ENCODE measurements around the gene PLD2.

DNA sequence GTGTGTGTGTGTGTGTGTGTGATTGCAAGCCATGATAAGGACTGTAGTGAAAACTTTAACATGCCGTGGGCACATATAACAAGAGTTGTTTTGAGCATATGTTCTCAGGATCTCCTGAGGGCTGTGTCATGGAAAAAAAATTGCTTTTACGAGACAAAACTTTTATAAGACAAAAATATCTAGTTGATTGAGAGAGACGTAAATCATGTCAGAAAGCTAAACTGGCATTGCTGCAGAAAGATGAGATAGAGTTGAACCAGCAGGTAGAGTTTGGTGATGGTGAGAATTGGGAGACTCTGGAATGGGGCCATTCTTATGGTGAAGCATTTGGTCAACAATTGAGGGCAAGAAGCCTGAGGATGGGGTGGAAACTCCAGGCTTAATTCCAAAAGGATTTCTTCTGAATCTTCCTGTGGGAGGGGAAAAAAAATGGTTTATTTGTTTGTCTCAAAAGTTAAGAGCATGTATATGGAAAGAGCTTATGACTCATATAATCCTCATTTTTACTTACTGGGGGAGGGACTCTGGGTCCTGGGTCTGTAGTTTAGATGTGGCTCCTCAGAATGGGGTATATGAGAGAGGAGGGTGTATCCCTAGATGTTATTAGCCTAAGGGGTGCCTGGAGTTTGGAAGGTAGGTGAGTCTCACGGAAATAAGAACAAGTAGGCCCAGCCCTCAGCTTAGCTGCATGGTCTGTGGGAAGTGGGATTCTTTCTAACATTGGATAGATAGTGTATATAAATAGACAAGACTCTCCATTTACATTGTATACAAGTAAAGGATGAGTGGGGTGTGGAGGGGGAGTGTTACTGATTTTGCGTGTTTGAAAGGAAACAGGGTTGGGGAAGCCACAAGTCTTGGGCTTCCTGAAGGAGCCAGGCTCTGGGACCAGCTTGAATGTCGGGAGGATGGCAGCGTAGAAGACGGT, 33.3 kb downstream of the PLD2 start:
- TF ChIP-seq POLR2A (IDR thresholded peaks at IDR 0.05) = no peak
- TF ChIP-seq, protein P1, sequence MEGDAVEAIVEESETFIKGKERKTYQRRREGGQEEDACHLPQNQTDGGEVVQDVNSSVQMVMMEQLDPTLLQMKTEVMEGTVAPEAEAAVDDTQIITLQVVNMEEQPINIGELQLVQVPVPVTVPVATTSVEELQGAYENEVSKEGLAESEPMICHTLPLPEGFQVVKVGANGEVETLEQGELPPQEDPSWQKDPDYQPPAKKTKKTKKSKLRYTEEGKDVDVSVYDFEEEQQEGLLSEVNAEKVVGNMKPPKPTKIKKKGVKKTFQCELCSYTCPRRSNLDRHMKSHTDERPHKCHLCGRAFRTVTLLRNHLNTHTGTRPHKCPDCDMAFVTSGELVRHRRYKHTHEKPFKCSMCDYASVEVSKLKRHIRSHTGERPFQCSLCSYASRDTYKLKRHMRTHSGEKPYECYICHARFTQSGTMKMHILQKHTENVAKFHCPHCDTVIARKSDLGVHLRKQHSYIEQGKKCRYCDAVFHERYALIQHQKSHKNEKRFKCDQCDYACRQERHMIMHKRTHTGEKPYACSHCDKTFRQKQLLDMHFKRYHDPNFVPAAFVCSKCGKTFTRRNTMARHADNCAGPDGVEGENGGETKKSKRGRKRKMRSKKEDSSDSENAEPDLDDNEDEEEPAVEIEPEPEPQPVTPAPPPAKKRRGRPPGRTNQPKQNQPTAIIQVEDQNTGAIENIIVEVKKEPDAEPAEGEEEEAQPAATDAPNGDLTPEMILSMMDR (IDR thresholded peaks at IDR 0.05) = no peak
